Astrocyte of the cerebellum (primary cell): Measurements from ENCODE around the gene EIF3M.

Experiments
- DNase-seq: peaks from one replicate; pipeline ENCODE4 v3.0.0-alpha.2; 2011; ENCODE audit warnings: low read depth
- H3K4me3 ChIP-seq: 2 replicates; pipeline ENCODE4 v1.5.1; 2011; ENCODE audit warnings: mild to moderate bottlenecking, low read depth, low read length, moderate library complexity
- CTCF ChIP-seq: IDR thresholded peaks from 2 replicates; pipeline ENCODE4 v1.5.1; 2012; ENCODE audit warnings: low read length, low read depth, moderate library complexity, mild to moderate bottlenecking; ENCODE audit errors: missing control alignments
- in situ Hi-C: cut with HindIII; loops from 2 replicates; pipeline ENCODE4 v1.10.0; 2017; ENCODE audit warnings: low sequenced_read_pairs

Gene EIF3M

GRCh38 chr11:32561835-32562234 is 21.8 kb upstream of the EIF3M start:
- no peak for TF ChIP-seq CTCF
- DNase-seq, result no peak
- H3K4me3 ChIP-seq, result no peak overlapping the region
- in situ Hi-C loops, result no loop called here

GRCh38 chr11:32562839-32563599 is 20.6 kb upstream of the EIF3M start:
- H3K4me3 ChIP-seq, result no peak overlapping the region
- no peak for DNase-seq
- in situ Hi-C loops, result no loop called here
- no peak for TF ChIP-seq CTCF

- in situ Hi-C loops, result no loop called here
- TF ChIP-seq CTCF, result no peak
- DNase-seq, result no peak
- no peak overlapping the region for H3K4me3 ChIP-seq
These were observed 20.1 kb upstream of the EIF3M start for GRCh38 chr11:32563600-32563959.

GRCh38 chr11:32566517-32566916 is 17.1 kb upstream of the EIF3M start:
- DNase-seq, result no peak
- in situ Hi-C loops, result no loop called here
- H3K4me3 ChIP-seq, result no peak overlapping the region
- no peak for TF ChIP-seq CTCF

- in situ Hi-C loops, result no loop called here
- no peak overlapping the region for H3K4me3 ChIP-seq
- no peak for TF ChIP-seq CTCF
- no peak for DNase-seq
These were observed 16.5 kb upstream of the EIF3M start for GRCh38 chr11:32567154-32567553.

- TF ChIP-seq CTCF, result no peak
- H3K4me3 ChIP-seq, result no peak overlapping the region
- no peak for DNase-seq
- in situ Hi-C loops, result no loop called here
These were observed 14.2 kb upstream of the EIF3M start for GRCh38 chr11:32569313-32569881.
